H1 (cell line): ENCODE results near the gene TRIM4. TPM values are rescaled to one million over a fixed set of nuclear protein-coding genes. Genes with fewer than 3 reads are reported as not detected.

ENCODE experiments used
- CTCF ChIA-PET: fragments of 300-600 bp; sonication (Branson Sonifier 250); formaldehyde crosslinking; loops from one replicate; lab custom pipeline; 2021; ENCODE audit not compliant: partially characterized antibody; lab: Charles Lee
- POLR2A ChIA-PET: fragments of 300-600 bp; sonication (Branson Sonifier 250); formaldehyde crosslinking; loops from one replicate; lab custom pipeline; 2021; ENCODE audit warnings: inconsistent platforms; ENCODE audit not compliant: partially characterized antibody; lab: Charles Lee
- DNase-seq, 2 experiments: peaks; one replicate each; pipeline versions ENCODE4 v3.0.0 to v3.0.0-alpha.2; 2010 to 2022; ENCODE audit warnings: low spot score in 2 of 2, low read depth in 1 of 2, mixed read lengths in 1 of 2
- FAIRE-seq: peaks from 2 replicates; lab custom pipeline; 2011; peaks lifted over from hg19 to GRCh38; lab: Jason Lieb, UNC
- H2AFZ ChIP-seq: 2 replicates; pipeline ENCODE4 v1.8.1; 2012; ENCODE audit warnings: low read length, inconsistent platforms
- H2AK5ac ChIP-seq: 2 replicates; pipeline ENCODE4 v1.6.1; 2013; ENCODE audit warnings: low read depth, low read length
- H2BK120ac ChIP-seq: replicated peaks from 2 replicates; pipeline ENCODE3; 2013; ENCODE audit warnings: low read depth, low read length, inconsistent platforms
- H2BK12ac ChIP-seq: 2 replicates; pipeline ENCODE4 v1.6.1; 2013; ENCODE audit warnings: low read depth, low read length
- H2BK15ac ChIP-seq: 2 replicates; pipeline ENCODE4 v1.6.1; 2013; ENCODE audit warnings: low read length
- H2BK20ac ChIP-seq: 2 replicates; pipeline ENCODE4 v1.6.1; 2013; ENCODE audit warnings: low read length
- H2BK5ac ChIP-seq: 2 replicates; pipeline ENCODE4 v1.6.1; 2013; ENCODE audit warnings: low read depth, low read length
- H3K14ac ChIP-seq: 2 replicates; pipeline ENCODE4 v1.6.1; 2013; ENCODE audit warnings: inconsistent platforms; ENCODE audit not compliant: insufficient read length
- H3K18ac ChIP-seq: 2 replicates; pipeline ENCODE4 v1.6.1; 2013; ENCODE audit warnings: low read length; ENCODE audit errors: extremely low read depth
- H3K23ac ChIP-seq: 2 replicates; pipeline ENCODE4 v1.6.1; 2013; ENCODE audit warnings: inconsistent platforms; ENCODE audit not compliant: insufficient read length
- H3K23me2 ChIP-seq: 2 replicates; pipeline ENCODE4 v1.6.1; 2013; ENCODE audit warnings: low read depth, low read length
- H3K27ac ChIP-seq: 2 replicates; pipeline ENCODE4 v1.6.1; 2011; ENCODE audit warnings: low read depth, low read length, inconsistent platforms
- H3K27me3 ChIP-seq, 4 experiments: replicated peaks in 1 of 4; 1 replicate in 1 of 4; 2 replicates in 3 of 4; pipeline versions ENCODE4 v1.6.1 to v1.8.1; 2011 to 2013; ENCODE audit warnings: low read length in 3 of 4, mild to moderate bottlenecking in 3 of 4, inconsistent platforms in 2 of 4, mixed read lengths in 2 of 4, moderate library complexity in 1 of 4; ENCODE audit not compliant: control insufficient read depth in 3 of 4, insufficient read depth in 3 of 4; ENCODE audit errors: extremely low read depth in 1 of 4
- H3K36me3 ChIP-seq, 4 experiments: 2 replicates each; pipeline versions ENCODE4 v1.6.1 to v1.8.1; 2011 to 2013; ENCODE audit warnings: mild to moderate bottlenecking in 4 of 4, low read length in 3 of 4, moderate library complexity in 2 of 4, control low read depth in 1 of 4, inconsistent platforms in 1 of 4; ENCODE audit not compliant: insufficient read depth in 4 of 4, control insufficient read depth in 2 of 4
- H3K4ac ChIP-seq: replicated peaks from 2 replicates; pipeline ENCODE3; 2013; ENCODE audit warnings: low read length, low read depth, mixed read lengths, inconsistent platforms; ENCODE audit not compliant: insufficient read length
- H3K4me1 ChIP-seq, 4 experiments: replicated peaks in 1 of 4; 1 replicate in 1 of 4; 2 replicates in 3 of 4; pipeline versions ENCODE4 v1.6.1 to v1.8.1; 2011 to 2013; ENCODE audit warnings: low read length in 3 of 4, inconsistent platforms in 2 of 4, mixed read lengths in 1 of 4; ENCODE audit not compliant: insufficient read depth in 4 of 4, control insufficient read depth in 3 of 4
- H3K4me2 ChIP-seq, 2 experiments: 2 replicates each; pipeline versions ENCODE4 v1.6.1 to v1.8.1; 2011 to 2013; ENCODE audit warnings: low read depth in 2 of 2, low read length in 2 of 2, control low read depth in 1 of 2, inconsistent platforms in 1 of 2, mild to moderate bottlenecking in 1 of 2; ENCODE audit not compliant: insufficient read depth in 1 of 2
- H3K4me3 ChIP-seq, 4 experiments: fragments of 200-600, 300-600 bp in 1 of 4; sonication (generic), shearing (Covaris generic), sonication (Bioruptor Twin) in 1 of 4; 2 replicates each; pipeline versions ENCODE4 v1.5.1 to v1.8.1; 2011 to 2016; ENCODE audit warnings: low read length in 4 of 4, low read depth in 3 of 4, control low read depth in 2 of 4, inconsistent platforms in 2 of 4, mild to moderate bottlenecking in 2 of 4, mixed read lengths in 1 of 4, moderate library complexity in 1 of 4; ENCODE audit not compliant: insufficient read depth in 2 of 4; ENCODE audit errors: extremely low read depth in 1 of 4
- H3K56ac ChIP-seq: replicated peaks from 2 replicates; pipeline ENCODE3; 2013; ENCODE audit warnings: low read depth, mild to moderate bottlenecking, mixed read lengths, low read length, inconsistent platforms; ENCODE audit not compliant: insufficient read length
- H3K79me1 ChIP-seq: 2 replicates; pipeline ENCODE4 v1.6.1; 2013; ENCODE audit warnings: low read depth, low read length, control low read depth
- H3K79me2 ChIP-seq, 2 experiments: 2 replicates each; pipeline versions ENCODE4 v1.6.1 to v1.8.1; 2012 to 2013; ENCODE audit warnings: low read length in 2 of 2, mild to moderate bottlenecking in 2 of 2, inconsistent platforms in 1 of 2; ENCODE audit not compliant: insufficient read depth in 2 of 2, control insufficient read depth in 1 of 2
- H3K9ac ChIP-seq, 4 experiments: replicated peaks in 1 of 4; 1 replicate in 1 of 4; 2 replicates in 3 of 4; pipeline versions ENCODE4 v1.6.1 to v1.8.1; 2011 to 2013; ENCODE audit warnings: low read depth in 3 of 4, low read length in 3 of 4, control low read depth in 2 of 4, mild to moderate bottlenecking in 2 of 4, moderate library complexity in 2 of 4, inconsistent platforms in 1 of 4; ENCODE audit errors: extremely low read depth in 1 of 4
- H3K9me3 ChIP-seq, 2 experiments: 2 replicates each; pipeline versions ENCODE4 v1.6.1 to v1.8.1; 2012 to 2013; ENCODE audit warnings: mild to moderate bottlenecking in 2 of 2, moderate library complexity in 2 of 2, control low read depth in 1 of 2, inconsistent platforms in 1 of 2, low read depth in 1 of 2, low read length in 1 of 2, mixed read lengths in 1 of 2; ENCODE audit not compliant: insufficient read depth in 2 of 2
- H4K20me1 ChIP-seq, 2 experiments: replicated peaks in 1 of 2; 2 replicates each; pipeline versions ENCODE3 to v1.8.1; 2011 to 2013; ENCODE audit warnings: inconsistent platforms in 2 of 2, low read length in 2 of 2, mild to moderate bottlenecking in 1 of 2; ENCODE audit not compliant: insufficient read depth in 2 of 2, control insufficient read depth in 1 of 2
- H4K5ac ChIP-seq: 2 replicates; pipeline ENCODE4 v1.6.1; 2013; ENCODE audit warnings: low read length, low read depth, mixed read lengths, inconsistent platforms; ENCODE audit not compliant: insufficient read length
- H4K8ac ChIP-seq: 2 replicates; pipeline ENCODE4 v1.8.0; 2013; ENCODE audit warnings: mild to moderate bottlenecking, moderate library complexity, low read length, inconsistent platforms; ENCODE audit not compliant: insufficient read depth; ENCODE audit errors: extremely low read depth
- H4K91ac ChIP-seq: replicated peaks from 2 replicates; pipeline ENCODE3; 2013; ENCODE audit warnings: low read length, mixed read lengths, inconsistent platforms; ENCODE audit not compliant: insufficient read length
- ASH2L ChIP-seq: fragments of 200-600, 300-600 bp; sonication (generic); IDR thresholded peaks from one replicate; pipeline ENCODE4 v1.7.1; 2017; ENCODE audit warnings: low read length
- EP300 ChIP-seq, 2 experiments: IDR thresholded peaks; 1 replicate in 1 of 2; 2 replicates in 1 of 2; pipeline ENCODE4 v1.6.1; 2011 to 2012; ENCODE audit warnings: low read depth in 2 of 2, low read length in 2 of 2, mild to moderate bottlenecking in 2 of 2, borderline replicate concordance in 1 of 2, inconsistent platforms in 1 of 2, moderate library complexity in 1 of 2
- EZH2 ChIP-seq: fragments of 200-600 bp; sonication (generic); IDR thresholded peaks from 2 replicates; pipeline ENCODE4 v1.7.1; 2012; ENCODE audit warnings: low read depth, mild to moderate bottlenecking, moderate library complexity, low read length, inconsistent platforms; ENCODE audit not compliant: severe bottlenecking
- KDM5A ChIP-seq: fragments of 200-600 bp; IDR thresholded peaks from 2 replicates; pipeline ENCODE4 v1.7.1; 2012; ENCODE audit warnings: mild to moderate bottlenecking, low read length, inconsistent platforms, mixed read lengths
- MAFK ChIP-seq: IDR thresholded peaks from 2 replicates; pipeline ENCODE4 v1.6.1; 2012; ENCODE audit warnings: low read depth, mild to moderate bottlenecking, improper control_type of control experiment, low read length
- POU5F1 ChIP-seq: IDR thresholded peaks from 2 replicates; pipeline ENCODE4 v1.6.1; 2011; ENCODE audit warnings: low read depth, mild to moderate bottlenecking, low read length, moderate library complexity
- RBBP5 ChIP-seq: IDR thresholded peaks from 2 replicates; pipeline ENCODE4 v1.7.1; 2012; ENCODE audit warnings: low read depth, mild to moderate bottlenecking, inconsistent platforms, low read length, moderate library complexity, borderline replicate concordance
- RFX5 ChIP-seq: IDR thresholded peaks from 2 replicates; pipeline ENCODE4 v1.6.1; 2011; ENCODE audit warnings: low read depth, low read length, improper control_type of control experiment, borderline replicate concordance
- SIRT6 ChIP-seq: IDR thresholded peaks from one replicate; pipeline ENCODE4 v1.7.1; 2012; ENCODE audit warnings: low read length, inconsistent platforms
- SP2 ChIP-seq: IDR thresholded peaks from 2 replicates; pipeline ENCODE4 v1.6.1; 2012; ENCODE audit warnings: mild to moderate bottlenecking, low read length, inconsistent platforms
- SRF ChIP-seq: IDR thresholded peaks from 2 replicates; pipeline ENCODE4 v1.6.1; 2011; ENCODE audit warnings: mild to moderate bottlenecking, low read depth, low read length, moderate library complexity
- SUZ12 ChIP-seq: fragments of 200-600 bp; sonication (generic); IDR thresholded peaks from 2 replicates; pipeline ENCODE4 v1.6.1; 2012; ENCODE audit warnings: mild to moderate bottlenecking, inconsistent platforms, low read length, moderate library complexity, mixed read lengths
- TEAD4 ChIP-seq: IDR thresholded peaks from 2 replicates; pipeline ENCODE4 v1.6.1; 2012; ENCODE audit warnings: low read depth, low read length, inconsistent platforms, mixed read lengths
- WGBS, 2 experiments: shearing (Covaris generic) in 1 of 2; methylation state at CpG; one replicate each; pipeline versions ENCODE4 v1.1.6 to v1.1.7; 2013 to 2015; ENCODE audit warnings: low lambda C conversion rate in 2 of 2, mixed read lengths in 2 of 2, inconsistent platforms in 1 of 2, low coverage in 1 of 2, missing lambda C conversion rate in 1 of 2; ENCODE audit not compliant: insufficient replicate concordance in 2 of 2, insufficient coverage in 1 of 2, insufficient read length in 1 of 2; ENCODE audit errors: extremely low coverage in 1 of 2, missing lambda C conversion rate in 1 of 2; 5-methylcytosine and 5-hydroxymethylcytosine counted together
- polyA plus RNA-seq, 7 experiments: library from polyadenylated mRNA; depleted of rRNA in 3 of 7; stranded (reverse) in 5 of 7; unstranded in 2 of 7; fragments of >200 nt in 5 of 7; fragments of 200-250 nt in 2 of 7; gene quantifications; 1 replicate in 5 of 7; 2 replicates in 1 of 7; 4 replicates in 1 of 7; pipeline versions ENCODE4 v1.2.1 to v1.2.3, GENCODE V29; 2011 to 2013; ENCODE audit warnings: missing spikeins in 2 of 7, mixed read lengths in 2 of 7
- total RNA-seq: library from RNA; stranded (reverse); fragmentation: NEBNext Ultra II Directional; extraction: Animal tissue kit (Norgen Biotek cat#: 25700); gene quantifications from 2 replicates; pipeline ENCODE4 v1.2.1, GENCODE V29; 2021
- TF ChIP-seq, protein P1 (sequence below): IDR thresholded peaks from 2 replicates; pipeline ENCODE4 v1.6.1; 2012; ENCODE audit warnings: inconsistent platforms

TRIM4 gene
- total and polyA plus RNA-seq, 2 of the 8 experiments (the other 6 are each of a cell fraction or from before 2014, with no cell fraction given), result 0.03 to 7.3 TPM

DNA sequence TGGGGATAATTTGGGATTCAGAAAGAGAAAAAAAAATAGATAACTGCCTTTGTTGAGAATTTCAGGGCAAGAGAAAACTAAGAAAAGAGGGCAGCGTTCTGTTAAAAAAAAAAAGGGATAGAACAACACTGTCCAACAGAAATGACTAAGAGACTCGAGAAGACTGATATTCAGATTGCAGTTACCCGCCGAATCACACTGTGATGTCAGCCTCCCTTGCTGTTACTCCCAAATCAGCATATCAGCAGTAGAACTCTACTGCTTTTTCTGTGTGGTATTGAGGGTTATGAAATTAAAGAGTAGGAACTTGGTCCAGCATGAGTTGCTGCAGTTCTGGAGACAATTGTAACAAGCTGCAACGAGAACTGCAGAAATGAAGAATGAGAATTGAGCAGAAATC is 8.2 kb upstream of the TRIM4 start:
- no peaks in the 10 kb centered on the region for H3K79me2 ChIP-seq
- no peaks in the 10 kb centered on the region for H3K27me3 ChIP-seq
- no peak overlapping the region for H2AFZ ChIP-seq
- ChIA-PET POLR2A (interaction anchor here (1.0 to 1.4 kb wide), 3 partner anchors 10 to 17 kb away, joined by 3 to 4 read pairs (median 4); no protein-coding TSS in a partner anchor), CTCF (interaction anchor here (0.9 to 2.7 kb wide), 2 partner anchors 57 to 63 kb away, joined by 3 to 27 read pairs; no protein-coding TSS in a partner anchor)
- no peak overlapping the region for H2AK5ac ChIP-seq
- H2BK12ac ChIP-seq, result no peak overlapping the region; the same call in 1 of the 2 replicates
- no peaks in the 10 kb centered on the region for H3K23me2 ChIP-seq
- H3K4ac ChIP-seq, result no peak overlapping the region
- no peak overlapping the region for H4K91ac ChIP-seq
- no peaks in the 10 kb centered on the region for H4K20me1 ChIP-seq
- WGBS, 2 experiments, result 77% methylated on average over 5 of the region's 5 CpGs; no CpG with 5 or more reads in 1 of the 2 experiments
- H4K5ac ChIP-seq, result no peak overlapping the region
- H2BK5ac ChIP-seq, result no peak overlapping the region
- H3K4me1 ChIP-seq, result peaks cover 0 to 6% (median 3%) of the 10 kb centered on the region in 4 experiments; a peak in 4 of 7 replicates
- TF ChIP-seq KDM5A (no peak), SRF (no peak), ASH2L (no peak), MAFK (no peak), RFX5 (no peak), RBBP5 (no peak), SIRT6 (no peak), TEAD4 (no peak), EZH2 (no peak), SP2 (no peak), POU5F1 (no peak), EP300 (IDR thresholded peaks at IDR 0.05; ENCODE audit: borderline replicate concordance in 1 of 2, low read depth in 2 of 2, low read length in 2 of 2) (no peak), SUZ12 (no peak)
- TF ChIP-seq, protein P1, sequence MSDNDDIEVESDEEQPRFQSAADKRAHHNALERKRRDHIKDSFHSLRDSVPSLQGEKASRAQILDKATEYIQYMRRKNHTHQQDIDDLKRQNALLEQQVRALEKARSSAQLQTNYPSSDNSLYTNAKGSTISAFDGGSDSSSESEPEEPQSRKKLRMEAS, result no peak
- H3K14ac ChIP-seq, result no peak overlapping the region
- H3K23ac ChIP-seq, result no peak overlapping the region
- FAIRE-seq, result no peak
- no peaks in the 10 kb centered on the region for H3K79me1 ChIP-seq
- H3K4me3 ChIP-seq, result no peak overlapping the region
- H3K18ac ChIP-seq, result no peak overlapping the region
- H3K56ac ChIP-seq, result no peak overlapping the region
- no peak overlapping the region for H4K8ac ChIP-seq
- DNase-seq, result no peak
- H2BK20ac ChIP-seq, result no peak overlapping the region
- no peak overlapping the region for H2BK120ac ChIP-seq
- no peaks in the 10 kb centered on the region for H3K36me3 ChIP-seq
- no peaks in the 10 kb centered on the region for H3K9me3 ChIP-seq
- H3K4me2 ChIP-seq, result no peak overlapping the region
- no peak overlapping the region for H2BK15ac ChIP-seq
- no peak overlapping the region for H3K9ac ChIP-seq
- H3K27ac ChIP-seq, result no peak overlapping the region
